Measurements from ENCODE around the gene LCAT.

Gene LCAT, protein sequence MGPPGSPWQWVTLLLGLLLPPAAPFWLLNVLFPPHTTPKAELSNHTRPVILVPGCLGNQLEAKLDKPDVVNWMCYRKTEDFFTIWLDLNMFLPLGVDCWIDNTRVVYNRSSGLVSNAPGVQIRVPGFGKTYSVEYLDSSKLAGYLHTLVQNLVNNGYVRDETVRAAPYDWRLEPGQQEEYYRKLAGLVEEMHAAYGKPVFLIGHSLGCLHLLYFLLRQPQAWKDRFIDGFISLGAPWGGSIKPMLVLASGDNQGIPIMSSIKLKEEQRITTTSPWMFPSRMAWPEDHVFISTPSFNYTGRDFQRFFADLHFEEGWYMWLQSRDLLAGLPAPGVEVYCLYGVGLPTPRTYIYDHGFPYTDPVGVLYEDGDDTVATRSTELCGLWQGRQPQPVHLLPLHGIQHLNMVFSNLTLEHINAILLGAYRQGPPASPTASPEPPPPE

GRCh38 chr16:67943619-67944504 is at the start of gene LCAT:
TSS of gene LCAT (minus strand) at chr16:67944120. CDS start at chr16:67944101, 19 bp downstream.
- H3K4me2 ChIP-seq: no peak within 1 kb of the TSS
- no peak within 1 kb of the TSS for H3K27ac ChIP-seq
- no peaks in the 10 kb centered on the region for H3K9me3 ChIP-seq (replicated peaks in 1 of 11)
- H3K4me3 ChIP-seq: no peak within 1 kb of the TSS
- peaks cover 0 to 52% (median 0%) of the 10 kb centered on the region in 11 experiments; a peak in 7 of 22 replicates for H4K20me1 ChIP-seq
- no peak for TF ChIP-seq Cebpa-rat (IDR thresholded peaks at IDR 0.05)
- no peaks in the 10 kb centered on the region for H3K27me3 ChIP-seq
- peak within 1 kb of the TSS in 1 of 11 experiments; percentile 34; a peak in 1 of 22 replicates for H3K9ac ChIP-seq
- peaks cover 17 to 48% (median 36%) of the 10 kb centered on the region in 10 experiments for H3K4me1 ChIP-seq
- H3K36me3 ChIP-seq: peaks cover 14 to 83% (median 60%) of the 10 kb centered on the region in 11 experiments; a peak in 21 of 22 replicates

GRCh38 chr16:67993207-67994039 is 49.5 kb upstream of the LCAT start:
- no peak for TF ChIP-seq Cebpa-rat (IDR thresholded peaks at IDR 0.05)
- Histone ChIP-seq H3K36me3 (peaks cover 0 to 12% (median 0%) of the 10 kb centered on the region in 11 experiments; a peak in 2 of 22 replicates), H3K27me3 (no peaks in the 10 kb centered on the region), H4K20me1 (peaks cover 0 to 19% (median 0%) of the 10 kb centered on the region in 11 experiments; a peak in 1 of 22 replicates), H3K9me3 (replicated peaks in 1 of 11) (peaks cover 0 to 10% (median 6%) of the 10 kb centered on the region in 11 experiments; a peak in 14 of 22 replicates), H3K27ac (peak overlapping the region; percentile 59 to 86 (median 81); a peak in 21 of 22 replicates), H3K4me1 (peaks cover 30 to 71% (median 50%) of the 10 kb centered on the region in 10 experiments), H3K4me2 (peak overlapping the region; percentile 79 to 94 (median 87)), H3K9ac (peak overlapping the region; percentile 51 to 77 (median 70)), H3K4me3 (peak overlapping the region; percentile 9 to 60 (median 42); a peak in 15 of 20 replicates)

GRCh38 chr16:67992661-67993206 is 48.8 kb upstream of the LCAT start:
- peaks cover 0 to 3% (median 0%) of the 10 kb centered on the region in 11 experiments; a peak in 5 of 22 replicates for H3K9me3 ChIP-seq (replicated peaks in 1 of 11)
- peak overlapping the region in 4 of 10 experiments; percentile 29 to 47 (median 38); a peak in 4 of 20 replicates for H3K4me3 ChIP-seq
- no peak for TF ChIP-seq Cebpa-rat (IDR thresholded peaks at IDR 0.05)
- H3K4me2 ChIP-seq: peak overlapping the region; percentile 79 to 94 (median 87)
- H4K20me1 ChIP-seq: peaks cover 0 to 19% (median 0%) of the 10 kb centered on the region in 11 experiments; a peak in 1 of 22 replicates
- peak overlapping the region in 9 of 11 experiments; percentile 7 to 86 (median 81); a peak in 16 of 22 replicates for H3K27ac ChIP-seq
- peaks cover 0 to 12% (median 0%) of the 10 kb centered on the region in 11 experiments; a peak in 2 of 22 replicates for H3K36me3 ChIP-seq
- H3K27me3 ChIP-seq: no peaks in the 10 kb centered on the region
- peak overlapping the region; percentile 8 to 77 (median 70); a peak in 20 of 22 replicates for H3K9ac ChIP-seq
- H3K4me1 ChIP-seq: peaks cover 26 to 65% (median 47%) of the 10 kb centered on the region in 10 experiments

- Histone ChIP-seq H3K9ac (no peak overlapping the region), H3K36me3 (peaks cover 0 to 12% (median 0%) of the 10 kb centered on the region in 11 experiments; a peak in 2 of 22 replicates), H4K20me1 (peaks cover 0 to 19% (median 0%) of the 10 kb centered on the region in 11 experiments; a peak in 1 of 22 replicates), H3K4me2 (no peak overlapping the region), H3K4me1 (peaks cover 48 to 71% (median 55%) of the 10 kb centered on the region in 10 experiments), H3K9me3 (replicated peaks in 1 of 11) (no peaks in the 10 kb centered on the region), H3K27me3 (no peaks in the 10 kb centered on the region), H3K27ac (no peak overlapping the region), H3K4me3 (no peak overlapping the region)
- TF ChIP-seq Cebpa-rat (IDR thresholded peaks at IDR 0.05): no peak
Observed at GRCh38 chr16:67990018-67990386, 46.1 kb upstream of the LCAT start.

- H3K27ac ChIP-seq: no peak overlapping the region
- H4K20me1 ChIP-seq: peaks cover 0 to 19% (median 0%) of the 10 kb centered on the region in 11 experiments; a peak in 1 of 22 replicates
- H3K27me3 ChIP-seq: no peaks in the 10 kb centered on the region
- no peak overlapping the region for H3K9ac ChIP-seq
- no peaks in the 10 kb centered on the region for H3K9me3 ChIP-seq (replicated peaks in 1 of 11)
- H3K4me3 ChIP-seq: no peak overlapping the region
- H3K4me1 ChIP-seq: peaks cover 49 to 71% (median 56%) of the 10 kb centered on the region in 10 experiments
- peaks cover 0 to 12% (median 0%) of the 10 kb centered on the region in 11 experiments; a peak in 2 of 22 replicates for H3K36me3 ChIP-seq
- TF ChIP-seq Cebpa-rat (IDR thresholded peaks at IDR 0.05): no peak
- peak overlapping the region in 4 of 11 experiments; percentile 7 to 39 (median 26); a peak in 6 of 22 replicates for H3K4me2 ChIP-seq
Observed at GRCh38 chr16:67989322-67990017, 45.5 kb upstream of the LCAT start.

DNA sequence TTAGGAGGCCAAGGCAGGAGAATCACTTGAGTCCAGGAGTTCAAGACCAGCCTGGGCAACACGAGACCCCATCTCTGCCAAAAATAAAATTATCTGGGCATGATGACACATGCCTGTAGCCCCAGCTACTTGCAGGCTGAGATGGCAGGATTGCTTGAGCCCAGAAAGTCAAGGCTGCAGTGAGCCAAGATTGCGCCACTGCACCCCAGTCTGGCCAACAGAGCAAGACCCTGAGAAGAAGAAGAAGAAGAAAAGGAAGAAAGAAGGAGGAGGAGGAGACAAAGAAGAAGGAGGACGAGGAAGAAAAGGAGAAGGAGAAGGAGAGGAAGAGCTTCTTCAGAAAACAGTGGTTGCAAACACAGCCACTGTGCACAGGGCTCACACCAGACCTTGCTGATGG is 44.8 kb upstream of the LCAT start:
- no peak for TF ChIP-seq Cebpa-rat (IDR thresholded peaks at IDR 0.05)
- H3K9ac ChIP-seq: no peak overlapping the region; a peak in 1 of 22 replicates
- H3K4me1 ChIP-seq: peaks cover 49 to 71% (median 56%) of the 10 kb centered on the region in 10 experiments
- peak overlapping the region in 4 of 11 experiments; percentile 7 to 39 (median 26); a peak in 6 of 22 replicates for H3K4me2 ChIP-seq
- H3K4me3 ChIP-seq: no peak overlapping the region
- H3K36me3 ChIP-seq: peaks cover 0 to 12% (median 0%) of the 10 kb centered on the region in 11 experiments; a peak in 2 of 22 replicates
- no peaks in the 10 kb centered on the region for H3K9me3 ChIP-seq (replicated peaks in 1 of 11)
- H3K27ac ChIP-seq: no peak overlapping the region
- H3K27me3 ChIP-seq: no peaks in the 10 kb centered on the region
- H4K20me1 ChIP-seq: peaks cover 0 to 19% (median 0%) of the 10 kb centered on the region in 11 experiments; a peak in 1 of 22 replicates
